DMS53 treated with DMSO at 0.1 percent for 48 hours (cell line): ENCODE measurements around the gene GSTT2.
A peak's percentile ranks its signal among the peaks of the same experiment; 100 is the strongest.
"Not testable (repeated sequence)": the region's sequence is repeated elsewhere in the genome, so short reads cannot be mapped to it uniquely, and the experiment has no call there.

Experiments
- DNase-seq: peaks from one replicate; lab custom pipeline; 2025; ENCODE audit not compliant: unreplicated experiment; lab: John Stamatoyannopoulos, UW

Gene GSTT2

DNA sequence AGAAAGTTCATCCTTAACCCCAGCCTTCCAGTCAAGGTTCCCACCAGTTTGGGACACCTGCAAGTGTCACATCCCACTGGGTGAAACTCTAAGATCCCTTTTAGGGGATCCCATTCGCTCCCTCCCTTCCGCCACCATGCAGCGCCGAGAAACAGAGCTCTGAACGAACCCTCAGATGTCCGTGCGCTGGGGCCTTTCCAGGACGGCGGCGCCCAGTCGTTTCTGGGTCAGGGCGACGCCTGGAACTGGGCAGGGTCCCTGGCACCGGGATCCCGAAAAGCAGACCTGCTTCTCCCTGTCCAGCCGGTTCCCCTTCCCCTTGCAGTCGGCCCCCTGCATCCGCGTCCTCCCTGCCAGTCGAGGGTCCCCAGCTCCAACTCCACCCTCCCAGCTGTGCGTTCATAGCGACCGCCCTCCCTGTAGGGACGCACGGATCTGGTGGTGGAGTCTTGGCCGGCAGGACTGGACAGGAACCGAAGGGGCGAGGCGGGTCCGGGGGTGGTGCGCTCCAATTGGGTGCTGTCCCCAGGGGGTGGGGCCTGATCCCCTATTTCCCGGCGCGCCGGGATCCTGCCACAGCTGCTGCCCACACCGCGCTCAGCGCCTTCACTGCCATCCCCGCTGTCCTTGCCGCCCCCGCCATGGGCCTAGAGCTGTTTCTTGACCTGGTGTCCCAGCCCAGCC lies at the start of gene GSTT2:
TSS of gene GSTT2 (plus strand) at position 578 of the 684 bp plus-strand sequence.
- not testable (repeated sequence) for DNase-seq

DNA sequence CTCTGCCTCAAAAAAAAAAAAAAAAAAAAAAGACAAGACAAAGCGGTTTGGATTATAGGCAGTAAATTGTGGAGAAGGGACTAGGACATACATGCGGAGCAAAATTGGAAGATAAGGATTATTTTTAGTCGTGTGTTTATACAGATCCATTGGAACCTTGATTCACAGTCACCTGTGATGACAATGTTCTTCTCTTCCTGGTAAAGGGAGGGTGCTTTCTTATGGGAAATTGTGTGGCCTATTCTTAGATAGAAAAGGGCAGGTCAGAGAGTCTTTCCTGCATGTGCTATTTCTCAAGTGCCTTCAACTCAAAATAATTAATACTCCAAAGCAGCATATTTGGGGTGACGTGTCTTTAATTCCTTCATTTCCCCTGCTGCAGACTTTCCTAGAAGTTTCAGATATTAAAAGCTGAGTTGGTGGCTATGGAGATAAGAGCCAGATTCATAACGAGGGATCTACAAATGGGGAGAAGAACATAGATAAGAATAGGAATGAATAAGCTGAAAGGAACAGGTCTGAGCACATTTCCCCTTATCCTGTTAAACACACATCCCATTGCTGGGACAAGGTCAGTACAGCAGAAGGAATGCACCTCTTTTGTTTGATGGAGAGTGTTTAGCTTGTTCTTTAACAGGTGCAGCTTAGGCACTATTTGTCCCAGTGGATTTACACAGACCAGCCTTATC lies 41.5 kb upstream of the GSTT2 start:
- peak; percentile 0 for DNase-seq

DNA sequence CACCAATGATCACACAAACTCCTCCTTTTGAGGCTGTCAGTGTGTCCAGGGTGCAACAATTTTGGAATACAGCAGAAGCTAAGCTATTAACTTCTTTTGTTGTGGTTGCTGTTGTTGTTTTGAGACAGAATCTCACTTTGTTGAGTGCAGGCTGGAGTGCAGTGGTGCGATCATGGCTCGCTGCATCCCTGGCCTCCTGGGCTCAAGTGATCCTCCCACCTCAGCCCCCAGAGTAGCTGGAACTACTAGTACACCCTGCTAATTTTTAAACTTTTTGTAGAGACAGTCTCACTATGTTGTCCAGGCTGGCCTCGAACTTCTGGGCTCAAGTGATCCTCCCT lies 40.9 kb upstream of the GSTT2 start:
- DNase-seq: no peak

DNA sequence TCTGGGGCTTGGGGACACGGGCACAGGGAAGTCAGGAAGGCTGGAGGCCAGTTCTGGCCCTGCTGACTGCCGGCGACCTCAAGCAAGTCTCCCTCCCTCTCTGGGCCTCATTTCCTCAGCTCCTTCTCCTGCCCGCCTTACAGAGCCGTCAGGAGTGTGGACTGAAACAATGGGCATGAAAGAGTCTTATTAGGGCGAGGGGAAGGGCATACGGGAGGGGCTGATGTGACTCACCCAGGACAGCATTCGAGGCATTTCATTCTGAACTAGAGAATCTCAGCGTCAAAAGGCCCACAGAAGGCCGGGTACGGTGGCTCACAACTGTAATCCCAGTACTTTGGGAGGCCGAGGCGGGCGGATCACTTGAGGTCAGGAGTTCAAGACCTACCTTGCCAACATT lies 39.8 kb upstream of the GSTT2 start:
- not testable (repeated sequence) for DNase-seq

DNA sequence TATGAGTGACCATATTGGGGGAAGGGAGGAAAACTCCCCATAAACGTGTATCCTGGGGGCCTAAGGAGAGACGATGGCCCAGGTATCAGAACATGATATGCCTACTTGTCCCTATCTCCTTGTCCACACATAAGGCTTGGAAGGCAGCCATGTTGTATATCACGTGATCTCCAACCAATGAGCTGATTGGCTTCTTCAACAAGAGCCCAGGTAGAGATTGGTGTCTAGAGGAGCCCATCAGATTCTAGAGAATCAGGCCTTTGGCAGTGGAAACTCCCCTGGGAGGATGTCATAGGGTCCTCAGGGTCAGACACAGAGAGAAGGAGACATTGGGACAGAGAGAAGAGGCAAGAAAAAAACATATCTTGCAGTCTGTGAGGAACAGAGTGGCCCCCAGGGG lies 32.5 kb upstream of the GSTT2 start:
- DNase-seq: not testable (repeated sequence)

DNA sequence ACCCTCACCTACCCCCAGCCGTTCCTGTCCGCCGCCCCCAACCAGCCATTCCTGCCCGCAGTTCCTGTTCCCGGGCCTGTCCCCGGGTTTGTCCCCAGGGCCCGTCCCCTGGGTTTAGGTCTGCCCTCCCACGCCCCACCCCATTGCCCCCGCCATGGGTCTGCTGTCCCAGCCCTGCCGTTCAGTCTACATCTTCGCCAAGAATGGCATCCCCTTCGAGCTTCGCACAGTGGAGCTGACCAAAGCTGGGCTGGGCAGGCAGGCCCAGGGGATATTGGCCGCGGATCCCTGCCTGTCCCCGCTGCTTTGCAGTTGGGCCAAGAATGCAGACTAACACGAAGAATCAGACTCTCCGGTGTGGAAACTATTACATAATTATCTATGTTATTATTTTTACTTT lies 30.2 kb upstream of the GSTT2 start:
- DNase-seq: not testable (repeated sequence)

DNA sequence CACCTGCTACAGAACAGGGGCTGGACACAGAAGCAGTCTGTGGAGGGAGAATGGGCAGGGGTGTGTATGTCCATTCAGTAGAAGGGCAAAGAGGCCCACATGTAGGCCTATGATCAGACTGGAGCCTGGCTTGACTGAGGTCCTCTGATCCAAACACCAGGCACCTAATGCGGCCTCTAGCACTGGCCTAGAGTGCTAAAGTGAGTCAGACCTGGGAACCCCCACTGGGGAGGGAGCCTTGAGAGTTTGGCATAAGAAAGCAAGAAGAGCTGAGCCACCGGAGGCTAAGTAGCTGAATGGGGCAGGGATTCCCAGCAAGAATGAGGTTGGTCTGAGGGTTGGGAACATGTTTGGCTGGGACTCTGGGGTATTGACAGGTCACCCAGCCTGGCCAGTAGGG lies 28.6 kb upstream of the GSTT2 start:
- not testable (repeated sequence) for DNase-seq

DNA sequence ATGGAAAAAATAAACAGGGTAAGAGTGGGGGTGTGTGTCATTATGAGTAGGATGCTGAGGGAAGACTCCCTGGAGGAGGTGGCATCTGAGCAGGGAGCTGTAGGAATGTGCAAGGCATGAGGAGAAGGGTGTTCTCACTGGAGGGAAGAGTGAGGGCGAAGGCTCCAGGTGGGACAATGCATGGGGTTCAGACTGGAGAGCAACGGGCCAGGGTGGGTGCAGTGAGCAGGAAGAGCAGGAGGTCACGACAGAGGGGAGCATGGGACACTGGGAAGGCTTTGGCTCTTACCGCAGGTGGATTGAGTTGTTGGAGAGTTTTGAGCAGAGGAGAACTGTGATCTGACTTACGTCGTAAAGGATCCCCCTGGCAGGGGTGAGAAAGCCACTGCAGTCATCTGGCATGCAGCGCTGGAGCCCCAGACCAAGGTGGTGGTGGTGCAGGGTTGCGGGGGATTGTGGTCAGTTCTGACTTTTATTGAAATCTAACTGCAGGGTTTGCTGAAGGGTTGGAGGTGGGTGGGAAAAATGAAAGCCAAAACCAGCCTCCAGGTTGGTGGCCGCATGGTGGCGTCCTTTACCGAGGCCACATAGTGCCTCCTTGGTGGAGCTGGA lies 27.0 kb upstream of the GSTT2 start:
- DNase-seq: not testable (repeated sequence)

DNA sequence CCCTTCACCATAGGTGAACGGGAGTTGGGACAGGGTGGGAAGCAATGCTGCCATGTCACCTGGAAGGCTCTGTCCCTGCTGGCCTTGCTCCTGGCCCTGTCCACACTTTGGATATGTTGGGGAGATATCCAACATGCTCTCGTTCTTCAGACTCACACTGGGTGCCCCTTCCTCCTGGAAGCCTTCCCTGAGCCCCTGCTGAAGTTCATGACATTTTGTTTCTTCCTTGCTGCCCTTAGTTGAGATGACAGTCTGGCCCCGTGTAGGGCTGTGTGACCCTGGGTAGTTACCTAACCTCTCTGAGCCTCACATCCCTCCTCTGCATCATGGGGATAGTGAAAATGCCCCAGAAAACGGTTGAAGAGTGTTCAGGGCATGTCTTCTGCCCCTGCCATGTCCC lies 26.4 kb upstream of the GSTT2 start:
- DNase-seq: not testable (repeated sequence)

DNA sequence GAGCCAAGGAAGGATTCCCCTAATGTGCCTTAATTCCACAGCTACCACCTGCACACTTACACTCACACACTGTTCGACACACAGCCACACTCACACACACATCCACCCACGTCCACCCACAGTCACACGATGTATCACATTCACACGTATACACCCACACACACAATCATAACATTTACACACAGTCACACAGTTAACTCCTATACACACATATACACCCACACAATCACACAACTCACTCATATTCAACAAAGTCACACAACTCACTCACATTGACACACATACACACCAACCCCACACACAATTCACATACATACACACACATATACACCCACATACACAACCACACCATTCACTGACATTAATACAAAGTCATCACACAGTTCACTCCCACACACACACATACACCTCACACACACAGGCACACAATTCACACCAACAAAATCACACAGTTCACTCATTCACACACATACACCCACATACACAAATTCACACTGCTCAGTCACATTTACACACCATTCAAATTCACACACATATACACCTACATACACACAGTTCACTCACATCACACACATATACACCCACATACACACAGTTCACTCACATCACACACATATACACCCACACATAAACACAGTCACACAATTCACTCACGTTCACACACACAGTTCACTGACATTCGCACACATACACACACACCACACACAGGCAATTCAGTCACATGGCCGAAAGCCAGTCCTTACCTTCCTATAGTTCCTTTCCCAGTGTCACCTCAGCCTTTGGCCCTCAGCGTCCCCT lies 25.5 kb upstream of the GSTT2 start:
- DNase-seq: not testable (repeated sequence)

DNA sequence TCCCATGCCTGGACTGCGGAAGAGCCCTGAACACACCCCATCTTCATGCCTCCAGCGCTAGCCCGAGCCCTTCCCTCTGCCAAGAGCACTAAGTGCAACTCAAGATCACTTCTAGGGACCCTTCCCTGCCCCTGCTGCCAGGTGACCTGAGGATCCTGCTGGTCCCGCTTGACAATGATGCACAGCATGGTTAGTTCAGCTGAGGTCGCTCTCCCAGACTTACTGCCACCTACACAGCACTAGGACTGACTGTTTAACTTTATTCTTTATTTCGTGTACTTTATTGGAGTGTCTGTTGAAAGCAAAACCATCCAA lies 25.0 kb upstream of the GSTT2 start:
- DNase-seq: not testable (repeated sequence)

DNA sequence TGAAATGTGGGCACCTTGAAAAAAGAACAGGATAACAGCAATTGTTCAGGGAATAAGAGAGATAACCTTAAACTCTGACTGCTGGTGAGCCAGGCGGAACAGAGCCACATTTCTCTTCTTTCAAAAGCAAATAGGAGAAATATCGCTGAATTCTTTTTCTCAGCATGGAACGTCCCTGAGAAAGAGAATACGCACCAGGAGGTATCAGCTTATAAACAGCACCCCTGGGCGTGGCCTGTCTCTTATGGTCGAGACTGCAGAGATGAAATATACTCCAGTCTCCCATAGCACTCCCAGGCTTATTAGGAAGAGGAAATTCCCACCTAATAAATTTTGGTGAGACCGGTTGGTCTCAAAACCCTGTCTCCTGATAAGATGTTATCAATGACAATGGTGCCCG lies 24.0 kb upstream of the GSTT2 start:
- DNase-seq: not testable (repeated sequence)

DNA sequence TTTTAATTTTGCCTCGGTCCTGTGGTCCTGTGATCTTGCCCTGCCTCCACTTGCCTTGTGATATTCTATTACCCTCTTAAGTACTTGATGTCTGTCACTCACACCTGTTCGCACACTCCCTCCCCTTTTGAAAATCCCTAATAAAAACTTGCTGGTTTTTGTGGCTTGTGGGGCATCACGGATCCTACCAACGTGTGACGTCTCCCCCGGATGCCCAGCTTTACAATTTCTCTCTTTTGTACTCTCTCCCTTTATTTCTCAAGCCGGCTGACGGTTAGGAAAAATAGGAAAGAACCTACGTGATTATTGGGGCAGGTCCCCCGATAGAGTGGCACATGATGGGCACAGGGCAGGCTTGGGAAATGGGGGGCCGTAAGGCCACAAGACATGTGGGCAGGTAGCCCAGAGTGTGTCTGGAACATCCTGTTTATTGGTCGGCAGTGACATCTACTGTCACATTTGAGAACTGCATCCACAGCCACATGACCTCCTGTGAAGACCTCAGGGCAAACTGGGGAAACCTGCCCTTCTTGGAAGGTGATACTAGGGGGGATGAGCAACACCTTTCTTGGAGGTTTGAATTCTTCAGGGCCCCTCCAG lies 23.5 kb upstream of the GSTT2 start:
- peak; percentile 3 for DNase-seq

DNA sequence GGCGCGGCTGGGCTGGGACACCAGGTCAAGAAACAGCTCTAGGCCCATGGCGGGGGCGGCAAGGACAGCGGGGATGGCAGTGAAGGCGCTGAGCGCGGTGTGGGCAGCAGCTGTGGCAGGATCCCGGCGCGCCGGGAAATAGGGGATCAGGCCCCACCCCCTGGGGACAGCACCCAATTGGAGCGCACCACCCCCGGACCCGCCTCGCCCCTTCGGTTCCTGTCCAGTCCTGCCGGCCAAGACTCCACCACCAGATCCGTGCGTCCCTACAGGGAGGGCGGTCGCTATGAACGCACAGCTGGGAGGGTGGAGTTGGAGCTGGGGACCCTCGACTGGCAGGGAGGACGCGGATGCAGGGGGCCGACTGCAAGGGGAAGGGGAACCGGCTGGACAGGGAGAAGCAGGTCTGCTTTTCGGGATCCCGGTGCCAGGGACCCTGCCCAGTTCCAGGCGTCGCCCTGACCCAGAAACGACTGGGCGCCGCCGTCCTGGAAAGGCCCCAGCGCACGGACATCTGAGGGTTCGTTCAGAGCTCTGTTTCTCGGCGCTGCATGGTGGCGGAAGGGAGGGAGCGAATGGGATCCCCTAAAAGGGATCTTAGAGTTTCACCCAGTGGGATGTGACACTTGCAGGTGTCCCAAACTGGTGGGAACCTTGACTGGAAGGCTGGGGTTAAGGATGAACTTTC lies 18.7 kb upstream of the GSTT2 start, which contains the start of gene GSTT2B:
TSS of gene GSTT2B (minus strand) at position 112 of the 688 bp plus-strand sequence. CDS start at position 48, 64 bp downstream.
- DNase-seq: not testable (repeated sequence)

DNA sequence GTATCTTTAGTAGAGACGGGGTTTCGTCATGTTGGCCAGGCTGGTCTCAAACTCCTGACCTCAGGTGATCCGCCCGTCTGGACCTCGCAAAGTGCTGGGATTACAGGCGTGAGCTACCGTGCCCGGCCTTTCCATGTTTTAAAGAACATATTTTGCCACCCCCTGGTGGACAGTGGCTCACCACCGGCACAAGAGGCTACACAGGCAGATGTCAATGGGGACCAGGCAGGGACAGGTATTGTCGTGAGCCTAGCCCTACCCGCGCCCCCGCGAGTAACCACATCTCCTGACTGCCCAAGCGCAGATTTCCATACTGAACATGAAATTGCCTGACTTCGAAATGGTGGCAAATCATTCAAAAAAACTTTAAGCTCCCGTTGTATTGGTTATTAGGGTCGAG lies 13.8 kb upstream of the GSTT2 start:
- not testable (repeated sequence) for DNase-seq

DNA sequence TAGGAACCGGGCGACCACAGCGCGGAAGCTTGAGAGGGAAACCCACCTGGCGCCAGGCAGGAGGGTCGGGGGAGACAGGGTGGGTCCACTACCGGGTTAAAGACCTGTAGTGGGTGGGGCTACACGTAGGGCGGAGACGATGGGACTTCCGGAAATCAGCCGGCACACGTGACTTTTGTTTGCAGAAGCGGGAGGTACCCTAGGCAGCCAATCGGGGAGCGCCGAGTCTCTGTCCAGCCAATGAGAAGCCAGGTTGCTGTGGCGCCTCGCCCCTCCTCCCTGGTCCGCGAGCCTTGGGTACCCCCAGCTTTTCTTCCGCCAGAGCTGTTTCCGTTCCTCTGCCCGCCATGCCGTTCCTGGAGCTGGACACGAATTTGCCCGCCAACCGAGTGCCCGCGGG lies 13.4 kb upstream of the GSTT2 start, which contains the start of gene DDTL:
TSS of gene DDTL (plus strand) at position 321 of the 400 bp plus-strand sequence. CDS start at position 348, 27 bp downstream.
- not testable (repeated sequence) for DNase-seq

DNA sequence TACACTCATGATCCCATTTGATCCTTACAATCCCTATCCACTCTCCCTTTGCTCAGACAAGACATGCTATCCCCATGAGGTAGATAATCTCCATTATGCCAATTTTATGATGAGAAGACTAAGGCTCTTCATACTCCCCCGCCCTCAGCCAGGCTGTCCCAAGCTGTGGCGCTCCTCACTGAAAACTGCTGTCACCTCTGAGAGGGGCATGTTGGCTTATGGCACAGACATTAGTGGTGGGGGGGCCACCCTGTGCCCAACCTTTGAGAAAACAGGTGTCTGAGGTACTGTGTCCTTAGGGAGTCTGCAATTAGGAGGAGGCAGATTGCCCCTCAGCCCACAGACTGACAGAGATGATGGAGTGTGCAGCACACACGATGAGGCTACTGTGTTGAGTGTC lies 10.9 kb upstream of the GSTT2 start:
- DNase-seq: no peak

DNA sequence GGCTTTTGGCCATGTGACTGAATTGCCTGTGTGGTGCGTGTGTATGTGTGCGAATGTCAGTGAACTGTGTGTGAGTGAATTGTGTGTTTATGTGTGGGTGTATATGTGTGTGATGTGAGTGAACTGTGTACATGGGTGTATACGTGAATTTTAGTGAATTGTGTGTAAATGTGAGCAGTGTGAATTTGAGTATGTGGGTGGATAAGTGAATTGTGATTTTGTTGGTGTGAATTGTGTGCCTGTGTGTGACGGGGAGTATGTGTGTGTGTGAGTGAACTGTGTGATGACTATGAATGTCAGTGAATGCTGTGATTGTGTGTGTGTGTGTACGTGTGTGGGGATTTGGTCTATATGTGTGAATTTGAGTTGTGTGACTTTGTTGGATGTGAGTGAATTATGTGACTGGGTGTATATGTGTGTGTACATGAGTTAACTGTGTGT lies 9.7 kb upstream of the GSTT2 start:
- no peak for DNase-seq

DNA sequence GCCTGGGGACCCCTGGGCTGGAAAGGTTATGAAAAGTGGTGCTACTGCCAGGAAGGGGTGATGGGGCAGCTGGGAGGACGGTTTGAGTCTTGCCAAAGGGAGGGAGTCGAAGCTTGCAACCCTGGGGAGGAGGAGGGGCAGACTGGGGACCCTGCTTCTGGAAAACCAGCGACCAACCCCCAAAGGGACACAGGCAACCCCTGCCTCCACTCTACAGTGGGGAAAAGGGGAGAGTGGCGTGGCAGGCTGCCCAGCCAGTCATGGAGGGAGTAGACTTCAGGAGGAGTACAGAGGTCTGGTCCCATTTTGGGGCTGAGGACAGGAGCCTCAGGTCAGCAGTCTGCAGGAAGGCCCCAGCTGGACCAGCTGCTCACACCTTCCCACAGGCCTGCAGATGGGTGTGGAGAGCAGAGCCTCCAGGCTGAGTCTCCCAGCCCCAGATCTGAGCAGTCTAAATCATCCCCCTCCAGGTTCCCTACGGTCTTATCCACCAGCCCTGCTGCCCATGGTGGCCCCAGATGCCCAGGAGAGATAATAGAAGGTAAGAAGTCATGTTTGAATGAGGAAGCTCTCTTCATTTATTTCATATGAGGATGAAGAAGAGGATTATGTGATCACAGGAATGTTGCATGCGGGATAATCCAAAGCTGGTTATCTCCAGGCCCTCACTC lies 9.0 kb upstream of the GSTT2 start:
- DNase-seq: no peak

DNA sequence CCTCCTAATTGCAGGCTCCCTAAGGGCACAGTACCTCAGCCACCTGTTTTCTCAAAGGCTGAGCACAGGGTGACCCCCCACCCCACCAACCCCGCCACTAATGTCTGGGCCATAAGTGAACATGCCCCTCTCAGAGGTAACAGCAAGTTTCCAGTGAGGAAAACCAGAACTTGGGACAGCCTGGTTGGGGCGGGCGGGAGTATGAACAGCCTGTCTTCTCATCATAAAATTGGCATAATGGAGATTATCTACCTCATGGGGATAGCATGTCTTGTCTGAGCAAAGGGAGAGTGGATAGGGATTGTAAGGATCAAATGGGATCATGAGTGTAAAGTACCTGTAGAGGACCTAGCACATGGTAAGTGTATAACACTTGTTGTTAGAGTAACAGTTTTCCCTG lies 8.0 kb upstream of the GSTT2 start:
- not testable (repeated sequence) for DNase-seq
